ENCODE data around the gene RALB.
"Not testable (repeated sequence)": the region's sequence is repeated elsewhere in the genome, so short reads cannot be mapped to it uniquely, and the experiment has no call there.

Gene RALB

GRCh38 chr2:120253021-120253882 lies 600 bp downstream of the RALB start:
- H3K4me3 ChIP-seq (ENCODE audit: insufficient read depth, low read depth, low read length) = peak overlapping the region; percentile 76
- H3K36me3 ChIP-seq (ENCODE audit: control insufficient read depth, insufficient read depth, low read length) = no peaks in the 10 kb centered on the region
- H3K27me3 ChIP-seq (ENCODE audit: control insufficient read depth, insufficient read depth, low read length, poor library complexity, severe bottlenecking) = peaks cover 44% of the 10 kb centered on the region
- 1 to 2% methylated on average over 60 of the region's 60 CpGs for WGBS, 2 experiments
- no peaks in the 10 kb centered on the region for H3K9me3 ChIP-seq (ENCODE audit: control insufficient read depth, low read length)
- peak overlapping the region; percentile 57 for H3K27ac ChIP-seq (ENCODE audit: insufficient read depth, low read depth, low read length, poor library complexity, severe bottlenecking)
- peaks cover 14% of the 10 kb centered on the region for H3K4me1 ChIP-seq (ENCODE audit: control insufficient read depth, insufficient read depth, low read length)

GRCh38 chr2:120254178-120254577 lies 1.5 kb downstream of the RALB start:
- Histone ChIP-seq H3K4me3 (ENCODE audit: insufficient read depth, low read depth, low read length) (peak overlapping the region; percentile 76), H3K9me3 (ENCODE audit: control insufficient read depth, low read length) (no peaks in the 10 kb centered on the region), H3K36me3 (ENCODE audit: control insufficient read depth, insufficient read depth, low read length) (no peaks in the 10 kb centered on the region), H3K27ac (ENCODE audit: insufficient read depth, low read depth, low read length, poor library complexity, severe bottlenecking) (no peak overlapping the region), H3K4me1 (ENCODE audit: control insufficient read depth, insufficient read depth, low read length) (peaks cover 14% of the 10 kb centered on the region), H3K27me3 (ENCODE audit: control insufficient read depth, insufficient read depth, low read length, poor library complexity, severe bottlenecking) (peaks cover 44% of the 10 kb centered on the region)
- WGBS, 2 experiments = 82 to 83% methylated on average over 8 of the region's 8 CpGs

DNA sequence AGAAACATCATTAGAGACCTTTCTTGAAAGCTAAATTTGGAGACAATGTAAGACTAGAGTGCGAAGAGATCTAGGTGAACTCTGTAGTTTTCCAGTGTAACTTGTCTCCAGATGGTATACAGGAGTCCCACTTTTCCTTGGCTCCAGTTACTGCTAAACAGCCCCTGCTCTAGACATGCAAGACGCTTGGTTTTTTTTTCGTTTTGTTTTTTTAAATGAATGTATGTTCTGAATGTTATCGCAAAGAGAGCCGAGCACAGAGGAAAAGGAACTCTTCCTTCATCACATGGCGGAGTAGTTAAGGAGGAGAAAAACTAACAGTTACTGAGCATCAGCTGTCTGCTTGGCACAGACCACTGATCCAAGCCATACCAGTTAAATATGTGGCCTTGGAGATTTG lies 2.4 kb downstream of the RALB start:
- no peaks in the 10 kb centered on the region for H3K9me3 ChIP-seq (ENCODE audit: control insufficient read depth, low read length)
- H3K27ac ChIP-seq (ENCODE audit: insufficient read depth, low read depth, low read length, poor library complexity, severe bottlenecking) = no peak overlapping the region
- H3K36me3 ChIP-seq (ENCODE audit: control insufficient read depth, insufficient read depth, low read length) = no peaks in the 10 kb centered on the region
- H3K4me3 ChIP-seq (ENCODE audit: insufficient read depth, low read depth, low read length) = no peak overlapping the region
- peaks cover 14% of the 10 kb centered on the region for H3K4me1 ChIP-seq (ENCODE audit: control insufficient read depth, insufficient read depth, low read length)
- WGBS, 2 experiments = 94 to 95% methylated on average over 6 of the region's 6 CpGs
- peaks cover 39% of the 10 kb centered on the region for H3K27me3 ChIP-seq (ENCODE audit: control insufficient read depth, insufficient read depth, low read length, poor library complexity, severe bottlenecking)

DNA sequence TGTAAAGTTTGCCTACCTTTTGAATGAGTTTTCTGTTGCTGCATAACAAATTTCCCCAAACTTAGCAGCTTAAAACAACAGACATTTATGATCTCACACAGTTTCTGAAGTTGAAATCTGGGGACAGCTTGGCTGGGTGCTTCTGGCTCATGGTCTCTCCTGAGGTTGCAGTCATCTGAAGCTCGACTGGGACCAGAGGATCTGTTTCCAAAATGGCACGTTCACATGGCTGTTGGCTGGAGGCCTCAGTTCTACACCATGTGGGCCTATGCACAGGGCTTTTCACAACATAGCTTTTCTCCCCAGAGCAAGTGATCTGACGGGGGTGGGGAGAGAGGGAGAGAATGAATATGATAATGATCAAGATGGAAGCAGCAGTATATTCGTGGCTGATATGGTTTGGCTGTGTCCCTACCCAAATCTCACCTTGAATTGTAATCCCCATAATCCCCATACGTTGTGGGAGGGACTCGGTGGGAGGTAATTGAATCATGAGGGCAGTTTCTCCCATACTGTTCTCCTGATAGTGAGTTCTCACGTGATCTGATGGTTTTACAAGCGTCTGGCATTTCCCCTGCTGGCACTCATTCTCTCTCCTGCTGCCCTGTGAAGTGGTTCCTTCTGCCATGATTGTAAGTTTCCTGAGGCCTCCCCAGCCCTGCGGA lies 3.5 kb downstream of the RALB start:
- 73 to 74% methylated on average over 8 to 9 of the region's 9 CpGs for WGBS, 2 experiments
- no peaks in the 10 kb centered on the region for H3K36me3 ChIP-seq (ENCODE audit: control insufficient read depth, insufficient read depth, low read length)

GRCh38 chr2:120256651-120257000 lies 4.0 kb downstream of the RALB start:
- Histone ChIP-seq H3K27me3 (ENCODE audit: control insufficient read depth, insufficient read depth, low read length, poor library complexity, severe bottlenecking) (peaks cover 23% of the 10 kb centered on the region), H3K4me3 (ENCODE audit: insufficient read depth, low read depth, low read length) (no peak overlapping the region), H3K4me1 (ENCODE audit: control insufficient read depth, insufficient read depth, low read length) (peaks cover 14% of the 10 kb centered on the region), H3K36me3 (ENCODE audit: control insufficient read depth, insufficient read depth, low read length) (no peaks in the 10 kb centered on the region), H3K27ac (ENCODE audit: insufficient read depth, low read depth, low read length, poor library complexity, severe bottlenecking) (no peak overlapping the region), H3K9me3 (ENCODE audit: control insufficient read depth, low read length) (no peaks in the 10 kb centered on the region)
- WGBS, 2 experiments = 94 to 97% methylated on average over 1 of the region's 1 CpG

More for the DNA sequence above, 3.5 kb downstream of the RALB start:
- Histone ChIP-seq H3K27me3 (ENCODE audit: control insufficient read depth, insufficient read depth, low read length, poor library complexity, severe bottlenecking) (peaks cover 28% of the 10 kb centered on the region), H3K4me3 (ENCODE audit: insufficient read depth, low read depth, low read length) (no peak overlapping the region), H3K27ac (ENCODE audit: insufficient read depth, low read depth, low read length, poor library complexity, severe bottlenecking) (no peak overlapping the region), H3K9me3 (ENCODE audit: control insufficient read depth, low read length) (no peaks in the 10 kb centered on the region), H3K4me1 (ENCODE audit: control insufficient read depth, insufficient read depth, low read length) (peaks cover 14% of the 10 kb centered on the region)

- H3K27me3 ChIP-seq (ENCODE audit: control insufficient read depth, insufficient read depth, low read length, poor library complexity, severe bottlenecking) = peaks cover 18% of the 10 kb centered on the region
- H3K36me3 ChIP-seq (ENCODE audit: control insufficient read depth, insufficient read depth, low read length) = no peaks in the 10 kb centered on the region
- WGBS, 2 experiments = 100% methylated on average over 1 of the region's 1 CpG; no CpG with 5 or more reads in 1 of the 2 experiments
- H3K9me3 ChIP-seq (ENCODE audit: control insufficient read depth, low read length) = no peaks in the 10 kb centered on the region
- H3K4me1 ChIP-seq (ENCODE audit: control insufficient read depth, insufficient read depth, low read length) = peaks cover 12% of the 10 kb centered on the region
- H3K27ac ChIP-seq (ENCODE audit: insufficient read depth, low read depth, low read length, poor library complexity, severe bottlenecking) = no peak overlapping the region
- H3K4me3 ChIP-seq (ENCODE audit: insufficient read depth, low read depth, low read length) = no peak overlapping the region
These were observed 4.9 kb downstream of the RALB start for GRCh38 chr2:120257522-120257921.

- Histone ChIP-seq H3K27ac (ENCODE audit: insufficient read depth, low read depth, low read length, poor library complexity, severe bottlenecking) (no peak overlapping the region), H3K36me3 (ENCODE audit: control insufficient read depth, insufficient read depth, low read length) (no peaks in the 10 kb centered on the region), H3K4me3 (ENCODE audit: insufficient read depth, low read depth, low read length) (no peak overlapping the region), H3K27me3 (ENCODE audit: control insufficient read depth, insufficient read depth, low read length, poor library complexity, severe bottlenecking) (peaks cover 18% of the 10 kb centered on the region), H3K9me3 (ENCODE audit: control insufficient read depth, low read length) (no peaks in the 10 kb centered on the region), H3K4me1 (ENCODE audit: control insufficient read depth, insufficient read depth, low read length) (peaks cover 16% of the 10 kb centered on the region)
- 93 to 95% methylated on average over 9 of the region's 9 CpGs for WGBS, 2 experiments
These were observed 5.5 kb downstream of the RALB start for GRCh38 chr2:120258196-120258595.

DNA sequence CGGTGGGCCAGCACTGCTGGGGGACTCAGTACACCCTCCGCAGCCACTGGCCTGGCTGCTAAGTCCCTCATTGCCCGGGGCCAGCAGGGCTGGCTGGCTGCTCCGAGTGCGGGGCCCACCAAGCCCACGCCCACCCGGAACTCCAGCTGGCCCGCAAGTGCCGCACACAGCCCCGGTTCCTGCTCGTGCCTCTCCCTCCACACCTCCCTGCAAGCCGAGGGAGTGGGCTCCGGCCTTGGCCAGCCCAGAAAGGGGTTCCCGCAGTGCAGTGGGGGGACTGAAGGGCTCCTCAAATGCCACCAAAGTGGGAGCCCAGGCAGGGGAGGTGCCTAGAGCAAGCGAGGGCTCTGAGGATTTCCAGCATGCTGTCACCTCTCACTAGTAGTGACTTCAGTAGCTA lies 7.3 kb downstream of the RALB start:
- H3K36me3 ChIP-seq (ENCODE audit: control insufficient read depth, insufficient read depth, low read length); H3K4me1 ChIP-seq (ENCODE audit: control insufficient read depth, insufficient read depth, low read length); H3K9me3 ChIP-seq (ENCODE audit: control insufficient read depth, low read length); H3K4me3 ChIP-seq (ENCODE audit: insufficient read depth, low read depth, low read length); H3K27me3 ChIP-seq (ENCODE audit: control insufficient read depth, insufficient read depth, low read length, poor library complexity, severe bottlenecking); H3K27ac ChIP-seq (ENCODE audit: insufficient read depth, low read depth, low read length, poor library complexity, severe bottlenecking): not testable (repeated sequence)
- 96 to 99% methylated on average over 11 of the region's 15 CpGs for WGBS, 2 experiments

GRCh38 chr2:120260736-120261135 lies 8.1 kb downstream of the RALB start:
- H3K36me3 ChIP-seq (ENCODE audit: control insufficient read depth, insufficient read depth, low read length) = no peaks in the 10 kb centered on the region
- H3K4me3 ChIP-seq (ENCODE audit: insufficient read depth, low read depth, low read length) = no peak overlapping the region
- H3K27ac ChIP-seq (ENCODE audit: insufficient read depth, low read depth, low read length, poor library complexity, severe bottlenecking) = no peak overlapping the region
- no peaks in the 10 kb centered on the region for H3K9me3 ChIP-seq (ENCODE audit: control insufficient read depth, low read length)
- 95 to 96% methylated on average over 5 of the region's 5 CpGs for WGBS, 2 experiments
- no peaks in the 10 kb centered on the region for H3K27me3 ChIP-seq (ENCODE audit: control insufficient read depth, insufficient read depth, low read length, poor library complexity, severe bottlenecking)
- H3K4me1 ChIP-seq (ENCODE audit: control insufficient read depth, insufficient read depth, low read length) = peaks cover 7% of the 10 kb centered on the region

DNA sequence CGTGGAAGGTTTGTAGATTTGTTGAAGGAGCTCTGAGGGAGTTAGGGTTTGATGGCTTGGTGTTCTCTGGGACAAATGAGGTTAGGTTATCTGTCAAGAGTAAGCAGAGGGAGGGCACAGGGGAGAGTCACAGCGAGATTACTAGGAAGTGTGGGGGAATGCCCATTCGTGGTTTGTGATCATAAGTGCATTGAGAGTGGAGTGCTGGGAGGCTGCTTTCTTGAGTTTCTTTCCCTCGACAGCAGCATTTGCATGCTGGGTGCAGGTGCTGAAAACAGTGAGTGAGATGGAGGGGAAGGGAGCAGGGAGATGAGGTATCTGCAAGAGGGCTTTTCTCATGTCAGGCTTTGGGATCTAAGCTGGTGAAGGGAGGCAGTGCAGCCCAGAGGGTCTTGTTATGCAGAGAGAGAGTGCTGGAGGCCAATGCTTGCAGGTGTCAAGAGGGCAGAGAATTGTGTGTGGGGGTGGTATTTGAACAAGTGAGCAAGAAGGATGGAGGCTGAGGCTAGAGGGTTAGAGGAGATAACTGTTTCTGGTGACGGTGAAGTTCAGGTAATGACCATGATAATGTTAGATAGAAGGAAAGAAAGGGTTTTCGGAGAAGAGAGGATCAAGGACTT lies 8.8 kb downstream of the RALB start:
- Histone ChIP-seq H3K4me1 (ENCODE audit: control insufficient read depth, insufficient read depth, low read length) (peaks cover 7% of the 10 kb centered on the region), H3K27ac (ENCODE audit: insufficient read depth, low read depth, low read length, poor library complexity, severe bottlenecking) (no peak overlapping the region), H3K36me3 (ENCODE audit: control insufficient read depth, insufficient read depth, low read length) (no peaks in the 10 kb centered on the region), H3K9me3 (ENCODE audit: control insufficient read depth, low read length) (no peaks in the 10 kb centered on the region), H3K27me3 (ENCODE audit: control insufficient read depth, insufficient read depth, low read length, poor library complexity, severe bottlenecking) (no peaks in the 10 kb centered on the region), H3K4me3 (ENCODE audit: insufficient read depth, low read depth, low read length) (no peak overlapping the region)
- WGBS, 2 experiments = 85% methylated on average over 6 of the region's 6 CpGs

All from ectodermal cell (in vitro differentiated cells).